AG04449 (cell line): ENCODE results near the gene EIF2D.
A peak's percentile ranks its signal among the peaks of the same experiment; 100 is the strongest.

Source experiments
- CTCF ChIA-PET: fragments of 350-600 bp; formaldehyde crosslinking; extraction: SDS; loops from one replicate; lab custom pipeline; 2021; ENCODE audit warnings: antibody characterized with exemption; lab: Yijun Ruan, JAX
- POLR2A ChIA-PET: fragments of 400-600, 350-600 bp; formaldehyde crosslinking; extraction: SDS; loops from one replicate; lab custom pipeline; 2020; ENCODE audit warnings: antibody characterized with exemption, inconsistent platforms; lab: Yijun Ruan, JAX
- DNase-seq: peaks from one replicate; pipeline ENCODE4 v3.0.0-alpha.2; 2010; ENCODE audit warnings: low read depth, low spot score
- H3K4me3 ChIP-seq: 2 replicates; pipeline ENCODE4 v1.5.1; 2011; ENCODE audit warnings: low read depth, mild to moderate bottlenecking, control low read depth, low read length
- TF ChIP-seq, protein P1 (sequence below): IDR thresholded peaks from one replicate; pipeline ENCODE4 v1.5.1; 2011; ENCODE audit warnings: mild to moderate bottlenecking, moderate library complexity, low read length, control low read depth, inconsistent platforms; ENCODE audit not compliant: insufficient read depth; ENCODE audit errors: missing control alignments

EIF2D gene

GRCh38 chr1:206545351-206545750 is 66.9 kb downstream of the EIF2D start:
- DNase-seq: no peak
- H3K4me3 ChIP-seq: no peak overlapping the region
- POLR2A ChIA-PET: no interaction called here
- CTCF ChIA-PET: interaction anchor here (0.7 to 9.4 kb wide), 32 partner anchors 11 to 440 kb away, joined by 3 to 215 read pairs (median 8); partner anchors contain the start of genes EIF2D, IKBKE and RASSF5
- TF ChIP-seq, protein P1, sequence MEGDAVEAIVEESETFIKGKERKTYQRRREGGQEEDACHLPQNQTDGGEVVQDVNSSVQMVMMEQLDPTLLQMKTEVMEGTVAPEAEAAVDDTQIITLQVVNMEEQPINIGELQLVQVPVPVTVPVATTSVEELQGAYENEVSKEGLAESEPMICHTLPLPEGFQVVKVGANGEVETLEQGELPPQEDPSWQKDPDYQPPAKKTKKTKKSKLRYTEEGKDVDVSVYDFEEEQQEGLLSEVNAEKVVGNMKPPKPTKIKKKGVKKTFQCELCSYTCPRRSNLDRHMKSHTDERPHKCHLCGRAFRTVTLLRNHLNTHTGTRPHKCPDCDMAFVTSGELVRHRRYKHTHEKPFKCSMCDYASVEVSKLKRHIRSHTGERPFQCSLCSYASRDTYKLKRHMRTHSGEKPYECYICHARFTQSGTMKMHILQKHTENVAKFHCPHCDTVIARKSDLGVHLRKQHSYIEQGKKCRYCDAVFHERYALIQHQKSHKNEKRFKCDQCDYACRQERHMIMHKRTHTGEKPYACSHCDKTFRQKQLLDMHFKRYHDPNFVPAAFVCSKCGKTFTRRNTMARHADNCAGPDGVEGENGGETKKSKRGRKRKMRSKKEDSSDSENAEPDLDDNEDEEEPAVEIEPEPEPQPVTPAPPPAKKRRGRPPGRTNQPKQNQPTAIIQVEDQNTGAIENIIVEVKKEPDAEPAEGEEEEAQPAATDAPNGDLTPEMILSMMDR: no peak

DNA sequence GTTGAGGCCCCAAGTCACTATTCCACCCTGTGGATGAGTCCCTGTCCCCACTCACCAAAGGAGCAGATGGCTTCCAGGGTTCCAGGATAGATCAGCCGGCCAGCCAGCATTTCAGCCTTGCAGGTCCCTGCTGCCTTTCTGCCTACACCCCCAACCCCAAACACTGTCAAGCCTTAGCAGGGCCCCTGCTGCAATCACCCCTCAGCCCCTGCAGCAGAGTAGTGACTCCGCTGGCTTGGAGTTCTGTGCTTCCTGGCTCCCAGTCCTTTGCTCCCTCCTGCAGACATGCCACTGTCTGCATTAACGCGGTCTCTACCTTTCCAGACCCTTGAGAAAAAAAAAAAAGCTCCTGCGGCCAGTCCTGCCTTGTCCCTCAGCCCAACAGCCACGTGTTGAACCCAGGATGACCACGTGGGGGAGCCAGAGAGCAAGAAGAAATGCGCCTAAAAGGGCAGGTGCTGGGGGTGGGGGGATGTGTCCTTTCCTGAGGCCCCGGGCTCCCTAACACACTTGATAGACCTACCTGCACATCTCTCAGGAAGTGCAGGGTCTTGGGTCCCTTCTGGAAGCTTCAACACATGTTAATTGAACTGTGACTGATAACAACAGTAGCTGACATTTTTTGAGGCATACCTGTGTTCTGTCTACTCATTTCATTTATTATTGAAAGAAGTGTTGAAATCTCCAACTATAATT is 67.6 kb downstream of the EIF2D start:
- CTCF ChIA-PET: interaction anchor here (0.7 to 9.4 kb wide), 36 partner anchors 11 to 441 kb away, joined by 3 to 215 read pairs (median 6); partner anchors contain the start of genes EIF2D, IKBKE and RASSF5
- no peak for DNase-seq
- no peak overlapping the region for H3K4me3 ChIP-seq
- TF ChIP-seq, protein P1: peak; percentile 88
- POLR2A ChIA-PET: no interaction called here
